ENCODE measurements around the gene AASDH.
A peak's percentile ranks its signal among the peaks of the same experiment; 100 is the strongest.

AASDH gene

GRCh38 chr4:56387023-56388001 lies at the start of gene AASDH:
TSS of gene AASDH (minus strand) at chr4:56387491. CDS start at chr4:56384299, 3,192 bp downstream.
- peak; percentile 96 for DNase-seq

GRCh38 chr4:56435140-56435926 lies 48.0 kb upstream of the AASDH start, which contains the start of gene PPAT:
TSS of gene PPAT (minus strand) at chr4:56435615. CDS start at chr4:56435477, 138 bp downstream.
- DNase-seq = peak; percentile 97

- DNase-seq = peak; percentile 85
Measured at GRCh38 chr4:56434599-56435139, 47.4 kb upstream of the AASDH start.

- DNase-seq = no peak
Measured at GRCh38 chr4:56433280-56433679, 46.0 kb upstream of the AASDH start.

GRCh38 chr4:56430203-56430602 lies 42.9 kb upstream of the AASDH start:
- DNase-seq = no peak

GRCh38 chr4:56427179-56427578 lies 39.9 kb upstream of the AASDH start:
- no peak for DNase-seq

- DNase-seq = no peak
Measured at GRCh38 chr4:56426273-56426672, 39.0 kb upstream of the AASDH start.

- no peak for DNase-seq
Measured at GRCh38 chr4:56425518-56425917, 38.2 kb upstream of the AASDH start.

- peak; percentile 33 for DNase-seq
Measured at GRCh38 chr4:56424697-56425514, 37.6 kb upstream of the AASDH start.

- no peak for DNase-seq
Measured at GRCh38 chr4:56424176-56424575, 36.9 kb upstream of the AASDH start.

- no peak for DNase-seq
Measured at GRCh38 chr4:56417396-56417795, 30.1 kb upstream of the AASDH start.

GRCh38 chr4:56416349-56416748 lies 29.1 kb upstream of the AASDH start:
- no peak for DNase-seq

GRCh38 chr4:56414135-56414670 lies 26.9 kb upstream of the AASDH start:
- no peak for DNase-seq

- DNase-seq = peak; percentile 94
Measured at GRCh38 chr4:56410247-56411062, 23.2 kb upstream of the AASDH start.

- no peak for DNase-seq
Measured at GRCh38 chr4:56409511-56410090, 22.3 kb upstream of the AASDH start.

- DNase-seq = no peak
Measured at GRCh38 chr4:56408978-56409377, 21.7 kb upstream of the AASDH start.

GRCh38 chr4:56406151-56406550 lies 18.9 kb upstream of the AASDH start:
- no peak for DNase-seq

GRCh38 chr4:56405016-56405415 lies 17.7 kb upstream of the AASDH start:
- no peak for DNase-seq

- DNase-seq = no peak
Measured at GRCh38 chr4:56400560-56400959, 13.3 kb upstream of the AASDH start.

GRCh38 chr4:56391270-56391669 lies 4.0 kb upstream of the AASDH start:
- DNase-seq = no peak

GRCh38 chr4:56389558-56389957 lies 2.3 kb upstream of the AASDH start:
- no peak for DNase-seq
